Caki2 (cell line): ENCODE measurements around the gene EVI5. TPM values are rescaled to one million over a fixed set of nuclear protein-coding genes. Genes with fewer than 3 reads are reported as not detected.
A peak's percentile ranks its signal among the peaks of the same experiment; 100 is the strongest.
"Not testable (repeated sequence)": the region's sequence is repeated elsewhere in the genome, so short reads cannot be mapped to it uniquely, and the experiment has no call there.

Experiments
- DNase-seq: peaks from one replicate; pipeline ENCODE4 v3.0.0-alpha.2; 2015; ENCODE audit warnings: low read depth
- in situ Hi-C: cut with HindIII; loops from 2 replicates; pipeline ENCODE4 v1.10.0; 2016; ENCODE audit warnings: low sequenced_read_pairs, low pct_unique_long_range_greater_than_20kb, mixed read lengths
- total RNA-seq: library from RNA; depleted of rRNA; stranded (reverse); fragments of >200 nt; shearing (Covaris generic); gene quantifications from 2 replicates; pipeline ENCODE4 v1.2.3, GENCODE V29; 2014; ENCODE audit warnings: low replicate concordance

EVI5 gene
- total RNA-seq, 1 experiment from 2014 or later, result 7.4 TPM

GRCh38 chr1:92554216-92554615, 230.7 kb downstream of the EVI5 start:
- DNase-seq, result no peak
- in situ Hi-C loops, result no loop called here

DNA sequence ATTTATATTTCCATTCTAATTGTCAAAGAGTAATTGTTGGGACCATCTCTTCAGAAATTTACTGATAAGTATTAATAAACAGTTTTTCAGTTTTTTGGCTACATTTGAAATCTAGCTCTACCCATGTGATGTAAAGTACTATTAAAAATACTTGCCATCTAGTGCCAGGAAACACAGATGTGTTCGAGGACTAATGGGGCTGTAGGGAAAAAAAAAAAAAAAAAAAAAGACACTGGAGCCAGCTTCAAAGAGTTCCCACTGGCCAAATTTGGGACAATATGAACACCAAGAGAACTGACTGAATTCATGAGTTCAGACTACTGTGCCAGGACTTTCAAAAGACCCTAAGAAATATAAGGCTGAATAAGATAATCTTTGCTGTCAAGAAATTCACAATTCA, 233.0 kb downstream of the EVI5 start:
- no peak for DNase-seq
- in situ Hi-C loops, result no loop called here

DNA sequence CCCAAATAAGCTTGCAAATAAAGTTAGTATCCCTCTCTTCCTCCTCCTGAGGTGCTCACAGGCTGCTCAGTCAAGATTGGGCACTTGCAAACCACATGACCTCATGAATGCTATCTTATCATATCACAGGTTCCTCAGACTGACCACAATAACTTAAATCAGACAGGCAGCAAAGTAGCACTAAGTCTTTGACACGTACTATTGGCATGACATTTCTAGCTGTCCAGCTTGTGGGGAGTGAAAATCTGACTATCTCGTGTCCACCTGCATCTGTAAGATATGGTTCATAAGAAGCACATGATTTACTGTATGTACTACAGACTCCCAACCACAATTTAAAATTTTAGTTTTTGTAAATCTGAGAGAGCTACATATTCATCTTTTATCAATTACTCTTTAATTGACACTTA, 240.1 kb downstream of the EVI5 start:
- in situ Hi-C loops, result no loop called here
- no peak for DNase-seq

DNA sequence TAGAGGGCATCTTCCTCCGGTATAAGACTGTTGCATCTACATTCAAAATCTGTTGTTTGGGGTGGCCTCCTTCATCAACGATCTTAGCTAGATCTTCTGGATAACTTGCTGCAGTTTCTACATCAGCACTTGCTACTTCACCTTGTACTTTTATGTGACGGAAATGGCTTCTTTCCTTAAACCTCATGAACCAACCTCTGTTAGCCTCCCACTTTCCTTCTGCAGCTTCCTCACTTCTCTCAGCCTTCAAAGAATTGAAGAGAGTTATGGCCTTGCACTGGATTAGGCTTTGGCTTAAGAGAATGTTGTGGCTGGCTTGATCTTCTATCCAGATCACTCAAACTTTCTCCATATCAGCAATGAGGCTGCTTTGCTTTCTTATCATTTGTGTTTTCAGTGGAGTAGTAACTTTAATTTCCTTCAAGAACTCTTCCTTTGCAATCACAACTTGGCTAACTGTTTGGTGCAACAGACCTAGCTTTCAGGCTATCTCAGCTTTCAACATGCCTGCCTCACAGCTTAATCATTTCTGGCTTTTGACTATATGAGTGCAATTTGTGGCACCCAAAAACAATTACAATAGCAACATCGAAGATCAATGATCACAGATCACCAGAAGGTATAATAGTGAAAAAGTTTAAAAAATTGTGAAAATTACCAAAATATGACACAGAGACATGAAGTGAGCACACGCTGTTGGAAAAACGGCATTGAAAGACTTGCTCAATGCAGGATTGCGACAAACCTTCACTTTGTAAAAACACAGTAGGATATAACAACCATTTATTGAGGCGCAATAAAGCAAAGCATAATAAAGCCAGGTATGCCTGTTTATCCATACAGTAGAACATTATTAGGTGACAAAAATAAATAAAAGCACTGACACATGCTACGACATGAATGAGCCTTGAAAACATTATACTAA, 241.5 kb downstream of the EVI5 start:
- no peak for DNase-seq
- in situ Hi-C loops, result no loop called here

GRCh38 chr1:92538413-92539061, 246.4 kb downstream of the EVI5 start:
- in situ Hi-C loops, result no loop called here

DNA sequence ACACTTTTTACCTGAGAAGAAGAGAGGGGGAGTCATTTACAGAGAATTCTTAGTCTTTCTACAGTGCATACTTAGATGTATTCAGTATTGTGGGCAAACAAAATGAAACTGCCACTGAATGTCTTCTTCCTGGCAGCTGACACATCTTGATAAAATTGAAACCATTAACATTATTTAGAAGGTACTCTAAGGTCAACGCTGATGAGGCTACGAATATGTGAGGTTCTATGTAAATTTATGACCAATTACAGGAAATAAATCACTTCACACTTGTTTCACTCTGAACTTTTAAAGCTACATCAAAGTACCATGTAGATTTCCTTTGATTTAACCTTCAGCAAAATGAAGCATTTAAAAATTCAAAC, 246.9 kb downstream of the EVI5 start:
- in situ Hi-C loops, result no loop called here
- DNase-seq, result no peak

More at GRCh38 chr1:92538413-92539061, 246.4 kb downstream of the EVI5 start:
- no peak for DNase-seq

DNA sequence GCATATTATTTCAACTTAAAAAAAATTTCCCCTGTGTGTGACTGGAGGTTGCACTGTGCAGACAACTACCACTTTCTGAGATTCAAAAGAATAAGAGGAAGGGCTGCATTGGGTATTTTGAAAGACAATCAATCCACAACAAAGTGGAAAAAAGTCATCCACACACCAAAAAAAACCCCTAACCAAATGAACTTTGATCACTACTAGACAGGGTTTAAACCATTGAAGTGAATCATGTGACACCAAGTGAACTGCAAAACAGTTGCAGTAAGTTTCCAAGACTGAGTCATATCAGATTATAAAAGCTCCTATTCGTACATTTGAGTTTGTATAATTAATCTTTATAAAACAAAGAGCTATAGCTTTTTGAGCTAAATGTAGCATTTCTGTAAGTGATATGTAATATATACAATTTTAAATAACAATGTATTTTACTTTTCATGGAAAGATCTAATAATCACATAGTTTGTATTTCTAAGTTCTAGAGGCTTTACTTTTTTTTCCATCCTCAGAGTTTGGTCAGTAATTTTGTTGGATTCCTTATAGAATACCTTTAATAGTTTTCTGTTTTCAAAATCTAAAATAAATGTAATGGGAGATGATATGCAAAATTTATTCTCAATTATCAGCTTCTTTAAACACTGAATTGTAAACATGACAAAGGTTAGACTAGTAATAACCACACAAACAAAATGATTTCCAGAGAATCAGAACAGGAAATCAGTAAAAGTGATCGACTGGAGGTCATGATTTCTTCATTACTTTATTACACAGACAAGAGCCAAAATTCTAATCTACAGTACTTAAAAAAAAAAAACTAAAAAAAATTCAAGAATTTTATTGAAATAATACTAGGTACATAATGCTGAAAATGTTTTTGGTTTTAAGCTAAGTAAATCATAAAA, 247.7 kb downstream of the EVI5 start:
- peak; percentile 11 for DNase-seq
- in situ Hi-C loops, result no loop called here

- DNase-seq, result no peak
- in situ Hi-C loops, result no loop called here
Measured at GRCh38 chr1:92536211-92536979, 248.5 kb downstream of the EVI5 start.

- in situ Hi-C loops, DNase-seq: not testable (repeated sequence)
Measured at GRCh38 chr1:92532371-92532770, 252.5 kb downstream of the EVI5 start.

DNA sequence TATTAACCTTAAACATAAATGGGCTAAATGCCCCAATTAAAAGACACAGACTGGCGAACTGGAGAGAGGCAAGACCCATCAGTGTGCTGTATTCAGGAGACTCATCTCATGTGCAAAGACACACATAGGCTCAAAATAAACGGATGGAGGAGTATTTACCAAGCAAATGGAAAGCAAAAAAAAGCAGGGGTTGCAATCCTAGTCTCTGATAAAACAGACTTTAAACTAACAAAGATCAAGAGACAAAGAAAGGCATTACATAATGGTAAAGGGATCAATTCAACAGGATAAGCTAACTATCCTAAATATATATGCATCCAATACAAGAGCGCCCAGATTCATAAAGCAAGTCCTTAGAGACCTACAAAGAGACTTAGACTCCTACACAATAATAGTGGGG, 253.0 kb downstream of the EVI5 start:
- DNase-seq, in situ Hi-C loops: not testable (repeated sequence)

- in situ Hi-C loops, result no loop called here
- DNase-seq, result no peak
Measured at GRCh38 chr1:92527670-92528069, 257.2 kb downstream of the EVI5 start.

- DNase-seq, in situ Hi-C loops: not testable (repeated sequence)
Measured at GRCh38 chr1:92524944-92525590, 259.8 kb downstream of the EVI5 start.

DNA sequence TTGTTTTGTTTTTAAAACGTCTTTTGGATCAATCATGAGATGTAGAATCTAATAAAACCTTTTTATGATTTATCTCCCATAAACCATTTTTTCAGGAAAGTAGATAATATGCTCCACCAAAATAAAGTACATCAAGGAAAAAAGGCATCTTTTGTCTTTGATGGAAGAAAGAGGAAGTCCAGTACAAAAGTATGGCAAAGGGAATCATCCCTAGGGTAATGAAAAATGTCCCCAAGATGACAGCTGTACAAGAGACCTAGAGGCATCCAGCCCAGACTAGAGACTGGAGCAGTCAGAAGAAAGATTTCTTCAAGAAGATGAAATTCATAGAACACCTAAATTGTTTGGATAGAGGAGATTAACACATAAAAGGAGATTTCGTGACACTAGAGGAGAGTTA, 265.9 kb downstream of the EVI5 start:
- no peak for DNase-seq
- in situ Hi-C loops, result no loop called here

- in situ Hi-C loops, result no loop called here
- no peak for DNase-seq
Measured at GRCh38 chr1:92516574-92516973, 268.3 kb downstream of the EVI5 start.

GRCh38 chr1:92515796-92516201, 269.1 kb downstream of the EVI5 start:
- in situ Hi-C loops, result no loop called here
- DNase-seq, result no peak

- no peak for DNase-seq
- in situ Hi-C loops, result no loop called here
Measured at GRCh38 chr1:92511541-92511940, 273.4 kb downstream of the EVI5 start.

DNA sequence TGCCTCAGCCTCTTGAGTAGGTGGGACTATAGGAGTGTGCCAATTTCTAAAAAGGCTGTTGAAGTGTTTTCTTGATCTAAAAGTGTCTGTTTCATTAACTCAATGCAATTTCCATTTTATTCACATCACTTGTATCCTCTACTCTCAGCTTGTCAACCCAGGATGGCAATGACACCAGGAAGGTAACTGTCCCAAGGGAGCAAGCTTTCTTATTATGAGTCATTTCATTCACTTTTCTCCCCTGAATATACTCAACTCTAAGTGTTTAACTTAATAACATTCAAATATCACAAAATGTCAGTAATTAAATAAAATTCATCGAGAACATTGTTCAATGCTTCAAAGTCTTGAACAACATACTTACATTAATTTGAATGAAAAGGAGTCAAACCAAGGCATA, 275.3 kb downstream of the EVI5 start:
- in situ Hi-C loops, result no loop called here

More for the DNA sequence above, 275.3 kb downstream of the EVI5 start:
- DNase-seq, result no peak
